H1 (cell line): ENCODE results near the gene THTPA. TPM values are rescaled to one million over a fixed set of nuclear protein-coding genes. Genes with fewer than 3 reads are reported as not detected.

Experiments used
- CTCF ChIA-PET: fragments of 300-600 bp; sonication (Branson Sonifier 250); formaldehyde crosslinking; loops from one replicate; lab custom pipeline; 2021; ENCODE audit not compliant: partially characterized antibody; lab: Charles Lee
- POLR2A ChIA-PET: fragments of 300-600 bp; sonication (Branson Sonifier 250); formaldehyde crosslinking; loops from one replicate; lab custom pipeline; 2021; ENCODE audit warnings: inconsistent platforms; ENCODE audit not compliant: partially characterized antibody; lab: Charles Lee
- DNase-seq, 2 experiments: peaks; one replicate each; pipeline versions ENCODE4 v3.0.0 to v3.0.0-alpha.2; 2010 to 2022; ENCODE audit warnings: low spot score in 2 of 2, low read depth in 1 of 2, mixed read lengths in 1 of 2
- FAIRE-seq: peaks from 2 replicates; lab custom pipeline; 2011; peaks lifted over from hg19 to GRCh38; lab: Jason Lieb, UNC
- H2AFZ ChIP-seq: 2 replicates; pipeline ENCODE4 v1.8.1; 2012; ENCODE audit warnings: low read length, inconsistent platforms
- H2AK5ac ChIP-seq: 2 replicates; pipeline ENCODE4 v1.6.1; 2013; ENCODE audit warnings: low read depth, low read length
- H2BK120ac ChIP-seq: replicated peaks from 2 replicates; pipeline ENCODE3; 2013; ENCODE audit warnings: low read depth, low read length, inconsistent platforms
- H2BK12ac ChIP-seq: 2 replicates; pipeline ENCODE4 v1.6.1; 2013; ENCODE audit warnings: low read depth, low read length
- H2BK15ac ChIP-seq: 2 replicates; pipeline ENCODE4 v1.6.1; 2013; ENCODE audit warnings: low read length
- H2BK20ac ChIP-seq: 2 replicates; pipeline ENCODE4 v1.6.1; 2013; ENCODE audit warnings: low read length
- H2BK5ac ChIP-seq: 2 replicates; pipeline ENCODE4 v1.6.1; 2013; ENCODE audit warnings: low read depth, low read length
- H3K14ac ChIP-seq: 2 replicates; pipeline ENCODE4 v1.6.1; 2013; ENCODE audit warnings: inconsistent platforms; ENCODE audit not compliant: insufficient read length
- H3K18ac ChIP-seq: 2 replicates; pipeline ENCODE4 v1.6.1; 2013; ENCODE audit warnings: low read length; ENCODE audit errors: extremely low read depth
- H3K23ac ChIP-seq: 2 replicates; pipeline ENCODE4 v1.6.1; 2013; ENCODE audit warnings: inconsistent platforms; ENCODE audit not compliant: insufficient read length
- H3K23me2 ChIP-seq: 2 replicates; pipeline ENCODE4 v1.6.1; 2013; ENCODE audit warnings: low read depth, low read length
- H3K27ac ChIP-seq: 2 replicates; pipeline ENCODE4 v1.6.1; 2011; ENCODE audit warnings: low read depth, low read length, inconsistent platforms
- H3K27me3 ChIP-seq, 4 experiments: replicated peaks in 1 of 4; 1 replicate in 1 of 4; 2 replicates in 3 of 4; pipeline versions ENCODE4 v1.6.1 to v1.8.1; 2011 to 2013; ENCODE audit warnings: low read length in 3 of 4, mild to moderate bottlenecking in 3 of 4, inconsistent platforms in 2 of 4, mixed read lengths in 2 of 4, moderate library complexity in 1 of 4; ENCODE audit not compliant: control insufficient read depth in 3 of 4, insufficient read depth in 3 of 4; ENCODE audit errors: extremely low read depth in 1 of 4
- H3K36me3 ChIP-seq, 4 experiments: 2 replicates each; pipeline versions ENCODE4 v1.6.1 to v1.8.1; 2011 to 2013; ENCODE audit warnings: mild to moderate bottlenecking in 4 of 4, low read length in 3 of 4, moderate library complexity in 2 of 4, control low read depth in 1 of 4, inconsistent platforms in 1 of 4; ENCODE audit not compliant: insufficient read depth in 4 of 4, control insufficient read depth in 2 of 4
- H3K4ac ChIP-seq: replicated peaks from 2 replicates; pipeline ENCODE3; 2013; ENCODE audit warnings: low read length, low read depth, mixed read lengths, inconsistent platforms; ENCODE audit not compliant: insufficient read length
- H3K4me1 ChIP-seq, 4 experiments: replicated peaks in 1 of 4; 1 replicate in 1 of 4; 2 replicates in 3 of 4; pipeline versions ENCODE4 v1.6.1 to v1.8.1; 2011 to 2013; ENCODE audit warnings: low read length in 3 of 4, inconsistent platforms in 2 of 4, mixed read lengths in 1 of 4; ENCODE audit not compliant: insufficient read depth in 4 of 4, control insufficient read depth in 3 of 4
- H3K4me2 ChIP-seq, 2 experiments: 2 replicates each; pipeline versions ENCODE4 v1.6.1 to v1.8.1; 2011 to 2013; ENCODE audit warnings: low read depth in 2 of 2, low read length in 2 of 2, control low read depth in 1 of 2, inconsistent platforms in 1 of 2, mild to moderate bottlenecking in 1 of 2; ENCODE audit not compliant: insufficient read depth in 1 of 2
- H3K4me3 ChIP-seq, 4 experiments: fragments of 200-600, 300-600 bp in 1 of 4; sonication (generic), shearing (Covaris generic), sonication (Bioruptor Twin) in 1 of 4; 2 replicates each; pipeline versions ENCODE4 v1.5.1 to v1.8.1; 2011 to 2016; ENCODE audit warnings: low read length in 4 of 4, low read depth in 3 of 4, control low read depth in 2 of 4, inconsistent platforms in 2 of 4, mild to moderate bottlenecking in 2 of 4, mixed read lengths in 1 of 4, moderate library complexity in 1 of 4; ENCODE audit not compliant: insufficient read depth in 2 of 4; ENCODE audit errors: extremely low read depth in 1 of 4
- H3K56ac ChIP-seq: replicated peaks from 2 replicates; pipeline ENCODE3; 2013; ENCODE audit warnings: low read depth, mild to moderate bottlenecking, mixed read lengths, low read length, inconsistent platforms; ENCODE audit not compliant: insufficient read length
- H3K79me1 ChIP-seq: 2 replicates; pipeline ENCODE4 v1.6.1; 2013; ENCODE audit warnings: low read depth, low read length, control low read depth
- H3K79me2 ChIP-seq, 2 experiments: 2 replicates each; pipeline versions ENCODE4 v1.6.1 to v1.8.1; 2012 to 2013; ENCODE audit warnings: low read length in 2 of 2, mild to moderate bottlenecking in 2 of 2, inconsistent platforms in 1 of 2; ENCODE audit not compliant: insufficient read depth in 2 of 2, control insufficient read depth in 1 of 2
- H3K9ac ChIP-seq, 4 experiments: replicated peaks in 1 of 4; 1 replicate in 1 of 4; 2 replicates in 3 of 4; pipeline versions ENCODE4 v1.6.1 to v1.8.1; 2011 to 2013; ENCODE audit warnings: low read depth in 3 of 4, low read length in 3 of 4, control low read depth in 2 of 4, mild to moderate bottlenecking in 2 of 4, moderate library complexity in 2 of 4, inconsistent platforms in 1 of 4; ENCODE audit errors: extremely low read depth in 1 of 4
- H3K9me3 ChIP-seq, 2 experiments: 2 replicates each; pipeline versions ENCODE4 v1.6.1 to v1.8.1; 2012 to 2013; ENCODE audit warnings: mild to moderate bottlenecking in 2 of 2, moderate library complexity in 2 of 2, control low read depth in 1 of 2, inconsistent platforms in 1 of 2, low read depth in 1 of 2, low read length in 1 of 2, mixed read lengths in 1 of 2; ENCODE audit not compliant: insufficient read depth in 2 of 2
- H4K20me1 ChIP-seq, 2 experiments: replicated peaks in 1 of 2; 2 replicates each; pipeline versions ENCODE3 to v1.8.1; 2011 to 2013; ENCODE audit warnings: inconsistent platforms in 2 of 2, low read length in 2 of 2, mild to moderate bottlenecking in 1 of 2; ENCODE audit not compliant: insufficient read depth in 2 of 2, control insufficient read depth in 1 of 2
- H4K5ac ChIP-seq: 2 replicates; pipeline ENCODE4 v1.6.1; 2013; ENCODE audit warnings: low read length, low read depth, mixed read lengths, inconsistent platforms; ENCODE audit not compliant: insufficient read length
- H4K8ac ChIP-seq: 2 replicates; pipeline ENCODE4 v1.8.0; 2013; ENCODE audit warnings: mild to moderate bottlenecking, moderate library complexity, low read length, inconsistent platforms; ENCODE audit not compliant: insufficient read depth; ENCODE audit errors: extremely low read depth
- H4K91ac ChIP-seq: replicated peaks from 2 replicates; pipeline ENCODE3; 2013; ENCODE audit warnings: low read length, mixed read lengths, inconsistent platforms; ENCODE audit not compliant: insufficient read length
- CEBPB ChIP-seq: IDR thresholded peaks from 2 replicates; pipeline ENCODE4 v1.6.1; 2012; ENCODE audit warnings: low read depth, low read length
- POLR2A ChIP-seq, 2 experiments: IDR thresholded peaks; 1 replicate in 1 of 2; 2 replicates in 1 of 2; pipeline ENCODE4 v1.6.1; 2011; ENCODE audit warnings: low read depth in 2 of 2, low read length in 2 of 2, mild to moderate bottlenecking in 2 of 2; ENCODE audit errors: control extremely low read depth in 1 of 2
- WGBS, 2 experiments: shearing (Covaris generic) in 1 of 2; methylation state at CpG; one replicate each; pipeline versions ENCODE4 v1.1.6 to v1.1.7; 2013 to 2015; ENCODE audit warnings: low lambda C conversion rate in 2 of 2, mixed read lengths in 2 of 2, inconsistent platforms in 1 of 2, low coverage in 1 of 2, missing lambda C conversion rate in 1 of 2; ENCODE audit not compliant: insufficient replicate concordance in 2 of 2, insufficient coverage in 1 of 2, insufficient read length in 1 of 2; ENCODE audit errors: extremely low coverage in 1 of 2, missing lambda C conversion rate in 1 of 2; 5-methylcytosine and 5-hydroxymethylcytosine counted together
- polyA plus RNA-seq, 7 experiments: library from polyadenylated mRNA; depleted of rRNA in 3 of 7; stranded (reverse) in 5 of 7; unstranded in 2 of 7; fragments of >200 nt in 5 of 7; fragments of 200-250 nt in 2 of 7; gene quantifications; 1 replicate in 5 of 7; 2 replicates in 1 of 7; 4 replicates in 1 of 7; pipeline versions ENCODE4 v1.2.1 to v1.2.3, GENCODE V29; 2011 to 2013; ENCODE audit warnings: missing spikeins in 2 of 7, mixed read lengths in 2 of 7
- total RNA-seq: library from RNA; stranded (reverse); fragmentation: NEBNext Ultra II Directional; extraction: Animal tissue kit (Norgen Biotek cat#: 25700); gene quantifications from 2 replicates; pipeline ENCODE4 v1.2.1, GENCODE V29; 2021

Gene THTPA
- total and polyA plus RNA-seq, 2 of the 8 experiments (the other 6 are each of a cell fraction or from before 2014, with no cell fraction given), result 16.6 to 19.0 TPM

- no peak overlapping the region for H3K4me3 ChIP-seq
- no peak for FAIRE-seq
- ChIA-PET POLR2A (interaction anchor here (5.5 to 52.7 kb wide), 3 partner anchors 8 to 87 kb away, joined by 40 to 1523 read pairs (median 944); partner anchors contain the start of genes NGDN, THTPA and ZFHX2), CTCF (interaction anchor here (0.6 to 70.5 kb wide), 3 partner anchors 38 to 173 kb away, joined by 4 to 2092 read pairs (median 1314); partner anchors contain the start of gene NGDN)
- WGBS, 2 experiments, result 93% methylated on average over 11 of the region's 11 CpGs; no CpG with 5 or more reads in 1 of the 2 experiments
- no peak overlapping the region for H2AK5ac ChIP-seq
- no peak overlapping the region for H3K4ac ChIP-seq
- H2BK15ac ChIP-seq, result no peak overlapping the region
- peaks cover 8 to 21% (median 11%) of the 10 kb centered on the region in 4 experiments for H3K4me1 ChIP-seq
- no peaks in the 10 kb centered on the region for H3K9me3 ChIP-seq
- H4K91ac ChIP-seq, result no peak overlapping the region
- H2BK12ac ChIP-seq, result no peak overlapping the region
- no peak overlapping the region for H4K5ac ChIP-seq
- no peak overlapping the region for H2BK120ac ChIP-seq
- H3K36me3 ChIP-seq, result peaks cover 8 to 21% (median 14%) of the 10 kb centered on the region in 4 experiments; a peak in 7 of 8 replicates
- H3K23ac ChIP-seq, result no peak overlapping the region
- H3K4me2 ChIP-seq, result peak overlapping the region in 1 of 2 experiments; percentile 91; a peak in 1 of 4 replicates
- no peak overlapping the region for H3K27ac ChIP-seq
- no peak overlapping the region for H2AFZ ChIP-seq
- no peak overlapping the region for H3K18ac ChIP-seq
- no peak for DNase-seq
- no peak overlapping the region for H2BK20ac ChIP-seq
- H3K23me2 ChIP-seq, result peaks cover 7% of the 10 kb centered on the region; the same call in 1 of the 2 replicates
- H4K8ac ChIP-seq, result no peak overlapping the region
- no peak overlapping the region for H3K9ac ChIP-seq
- H2BK5ac ChIP-seq, result no peak overlapping the region
- H3K14ac ChIP-seq, result no peak overlapping the region
- TF ChIP-seq CEBPB (no peak), POLR2A (IDR thresholded peaks at IDR 0.05; ENCODE audit: control extremely low read depth in 1 of 2, low read depth in 2 of 2, low read length in 2 of 2) (peak in 1 of 2 experiments; percentile 54; a peak in 2 of 3 replicates)
- H4K20me1 ChIP-seq, result peaks cover 0 to 3% of the 10 kb centered on the region in 2 experiments
- no peak overlapping the region for H3K56ac ChIP-seq
- no peaks in the 10 kb centered on the region for H3K27me3 ChIP-seq
- H3K79me1 ChIP-seq, result no peaks in the 10 kb centered on the region
- no peaks in the 10 kb centered on the region for H3K79me2 ChIP-seq
Observed at GRCh38 chr14:23565626-23566025, 9.6 kb downstream of the THTPA start.
